Immature natural killer cell (primary cell): Measurements from ENCODE around the gene AK4. TPM values are rescaled to one million over a fixed set of nuclear protein-coding genes. Genes with fewer than 3 reads are reported as not detected.

Source experiments
- polyA plus RNA-seq, 3 donors: library from polyadenylated mRNA; unstranded; fragments of 300-500 nt; fragmentation: Illumina TruSeq; gene quantifications; one replicate each; pipeline ENCODE4 v1.2.3, GENCODE V29; 2021

The AK4 gene
- polyA plus RNA-seq, 3 donors from 2014 or later: 0.41 TPM; not detected in 2

Other genes with a start within 250 kb of the AK4 start
- gene JAK1, start 181.7 kb upstream of the AK4 start, polyA plus RNA-seq: 100 to 1,000 TPM; 265 to 734 (median 416) TPM
- gene DNAJC6, start 161.3 kb downstream of the AK4 start, polyA plus RNA-seq: under 1 TPM in 2 of 3 donors, not detected in 1; 0.04 to 0.06 TPM